ENCODE measurements around the gene STRBP. TPM values are rescaled to one million over a fixed set of nuclear protein-coding genes. Genes with fewer than 3 reads are reported as not detected.

Gene STRBP
- total RNA-seq, 2 donors from 2014 or later, result 77.2 to 83.3 TPM

- WGBS, 2 experiments (ENCODE audit: insufficient coverage in 1 of 2, insufficient read length in 1 of 2), result 88% methylated on average over 1 of the region's 3 CpGs; no CpG with 5 or more reads in 1 of the 2 experiments
- no peak for TF ChIP-seq CTCF (conservative IDR thresholded peaks at IDR 0.05)
- Histone ChIP-seq H3K4me1 (ENCODE audit: control insufficient read depth, insufficient read depth, low read length) (no peaks in the 10 kb centered on the region), H3K27me3 (ENCODE audit: control insufficient read depth, insufficient read depth, low read length, poor library complexity, severe bottlenecking) (no peaks in the 10 kb centered on the region), H3K4me3 (ENCODE audit: low read length) (no peak overlapping the region), H3K9ac (ENCODE audit: extremely low read depth, low read length, poor library complexity, severe bottlenecking) (no peak overlapping the region), H3K36me3 (ENCODE audit: control insufficient read depth, insufficient read depth, low read length) (no peaks in the 10 kb centered on the region), H3K27ac (ENCODE audit: low read depth, low read length) (no peak overlapping the region), H3K9me3 (ENCODE audit: control insufficient read depth, low read length) (no peaks in the 10 kb centered on the region)
- no peaks in the 10 kb centered on the region for H3K36me3 Mint-ChIP-seq (ENCODE audit: low read depth)
- no peaks in the 10 kb centered on the region for H3K9me3 Mint-ChIP-seq
- DNase-seq, result no peak
- H3K27ac Mint-ChIP-seq, result no peak overlapping the region
- no peak overlapping the region for H3K4me3 Mint-ChIP-seq
- H3K27me3 Mint-ChIP-seq (ENCODE audit: insufficient read depth), result no peaks in the 10 kb centered on the region
- H3K4me1 Mint-ChIP-seq, result no peaks in the 10 kb centered on the region
These were observed 57.3 kb downstream of the STRBP start for GRCh38 chr9:123211081-123211480.

DNA sequence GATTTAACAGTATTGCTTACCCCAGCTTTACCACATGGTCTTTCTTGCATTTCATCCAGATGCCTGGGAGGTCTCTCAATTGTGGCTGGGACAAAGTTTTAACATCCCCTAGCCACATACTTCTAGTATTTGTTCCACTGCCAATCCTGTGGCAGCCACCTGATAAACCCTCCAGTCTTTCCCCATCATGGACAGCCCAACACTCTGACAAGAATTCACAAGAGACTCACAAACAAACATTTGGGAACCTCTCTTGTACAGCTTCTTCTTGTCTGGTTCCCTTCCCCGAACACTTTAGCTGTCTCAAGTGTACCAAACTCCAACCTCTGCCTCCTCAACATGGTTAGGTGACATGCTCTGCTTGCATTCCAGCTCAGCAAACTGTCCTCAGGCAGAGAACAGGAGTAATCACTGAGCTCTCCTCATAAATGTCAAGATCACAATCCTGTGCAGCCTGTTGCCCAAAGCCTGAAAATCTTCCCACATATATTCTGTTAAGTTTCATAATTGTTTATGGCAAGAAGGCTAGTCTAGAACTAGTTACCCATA lies 59.7 kb downstream of the STRBP start:
- no peak overlapping the region for H3K9ac ChIP-seq (ENCODE audit: extremely low read depth, low read length, poor library complexity, severe bottlenecking)
- TF ChIP-seq CTCF (conservative IDR thresholded peaks at IDR 0.05), result no peak
- Mint-ChIP-seq H3K4me1 (no peaks in the 10 kb centered on the region), H3K9me3 (no peaks in the 10 kb centered on the region), H3K27ac (no peak overlapping the region), H3K4me3 (no peak overlapping the region), H3K27me3 (ENCODE audit: insufficient read depth) (no peaks in the 10 kb centered on the region), H3K36me3 (ENCODE audit: low read depth) (peaks cover 5% of the 10 kb centered on the region)
- DNase-seq, result no peak
- H3K27ac ChIP-seq (ENCODE audit: low read depth, low read length), result no peak overlapping the region
- H3K9me3 ChIP-seq (ENCODE audit: control insufficient read depth, low read length), result no peaks in the 10 kb centered on the region
- 93 to 100% methylated on average over 1 of the region's 1 CpG for WGBS, 2 experiments (ENCODE audit: insufficient coverage in 1 of 2, insufficient read length in 1 of 2)
- H3K36me3 ChIP-seq (ENCODE audit: control insufficient read depth, insufficient read depth, low read length), result no peaks in the 10 kb centered on the region
- no peaks in the 10 kb centered on the region for H3K27me3 ChIP-seq (ENCODE audit: control insufficient read depth, insufficient read depth, low read length, poor library complexity, severe bottlenecking)
- H3K4me1 ChIP-seq (ENCODE audit: control insufficient read depth, insufficient read depth, low read length), result no peaks in the 10 kb centered on the region
- H3K4me3 ChIP-seq (ENCODE audit: low read length), result no peak overlapping the region

GRCh38 chr9:123206065-123206464 lies 62.3 kb downstream of the STRBP start:
- 94 to 96% methylated on average over 2 to 6 of the region's 6 CpGs for WGBS, 2 experiments (ENCODE audit: insufficient coverage in 1 of 2, insufficient read length in 1 of 2)
- Mint-ChIP-seq H3K27me3 (ENCODE audit: insufficient read depth) (no peaks in the 10 kb centered on the region), H3K27ac (no peak overlapping the region), H3K4me1 (no peaks in the 10 kb centered on the region), H3K4me3 (no peak overlapping the region), H3K36me3 (ENCODE audit: low read depth) (peaks cover 21% of the 10 kb centered on the region), H3K9me3 (peaks cover 15% of the 10 kb centered on the region)
- no peak for TF ChIP-seq CTCF (conservative IDR thresholded peaks at IDR 0.05)
- peaks cover 19% of the 10 kb centered on the region for H3K9me3 ChIP-seq (ENCODE audit: control insufficient read depth, low read length)
- H3K27ac ChIP-seq (ENCODE audit: low read depth, low read length), result no peak overlapping the region
- H3K4me1 ChIP-seq (ENCODE audit: control insufficient read depth, insufficient read depth, low read length), result no peaks in the 10 kb centered on the region
- no peak for DNase-seq
- H3K9ac ChIP-seq (ENCODE audit: extremely low read depth, low read length, poor library complexity, severe bottlenecking), result no peak overlapping the region
- H3K36me3 ChIP-seq (ENCODE audit: control insufficient read depth, insufficient read depth, low read length), result peaks cover 10% of the 10 kb centered on the region
- no peaks in the 10 kb centered on the region for H3K27me3 ChIP-seq (ENCODE audit: control insufficient read depth, insufficient read depth, low read length, poor library complexity, severe bottlenecking)
- no peak overlapping the region for H3K4me3 ChIP-seq (ENCODE audit: low read length)
